ENCODE results near the gene GPANK1. TPM values are rescaled to one million over a fixed set of nuclear protein-coding genes. Genes with fewer than 3 reads are reported as not detected.

The GPANK1 gene
- total and polyA plus RNA-seq, 2 of the 13 experiments (the other 11 are each of a cell fraction or from before 2014, with no cell fraction given), result 15.4 to 22.8 TPM

- TF ChIP-seq ZFP41 (CRISPR knock-in tag; IDR thresholded peaks at IDR 0.05; ENCODE audit: borderline replicate concordance) (no peak), DDIT3 (CRISPR knock-in tag; IDR thresholded peaks at IDR 0.05) (no peak; the same call in 1 of the 2 replicates), ZC3H13 (CRISPR knock-in tag; IDR thresholded peaks at IDR 0.05) (peak; percentile 96), PAF1 (CRISPR knock-in tag; IDR thresholded peaks at IDR 0.05) (peak; percentile 17; the same call in 1 of the 2 replicates), REXO4 (CRISPR knock-in tag; IDR thresholded peaks at IDR 0.05; ENCODE audit: borderline replicate concordance) (no peak), TEAD2 (CRISPR knock-in tag; IDR thresholded peaks at IDR 0.05) (peak; percentile 76; the same call in 1 of the 2 replicates), ZNF281 (CRISPR knock-in tag; IDR thresholded peaks at IDR 0.05; ENCODE audit: borderline replicate concordance) (no peak), GTF2F1 (IDR thresholded peaks at IDR 0.05; ENCODE audit: low read length) (no peak), FOXA1 (IDR thresholded peaks at IDR 0.05) (no peak), FOXA1 (CRISPR knock-in tag; IDR thresholded peaks at IDR 0.05) (0 out of 2 replicates have a peak, but pooled peaks have one; percentile 17), TCF7 (IDR thresholded peaks at IDR 0.05; ENCODE audit: low read depth) (no peak), ZNF670 (CRISPR knock-in tag; IDR thresholded peaks at IDR 0.05; ENCODE audit: borderline replicate concordance) (peak; percentile 69; the same call in 1 of the 2 replicates), ZNF331 (CRISPR knock-in tag; IDR thresholded peaks at IDR 0.05) (peak; percentile 69; the same call in 1 of the 2 replicates), ZNF7 (CRISPR knock-in tag; IDR thresholded peaks at IDR 0.05) (no peak), CBX5 (CRISPR knock-in tag; IDR thresholded peaks at IDR 0.05; ENCODE audit: borderline replicate concordance) (no peak; the same call in 1 of the 2 replicates), ZBTB8A (CRISPR knock-in tag; IDR thresholded peaks at IDR 0.05; ENCODE audit: borderline replicate concordance, low read depth) (no peak; the same call in 1 of the 2 replicates), CAMTA2 (CRISPR knock-in tag; IDR thresholded peaks at IDR 0.05; ENCODE audit: borderline replicate concordance) (peak; percentile 97; the same call in 1 of the 2 replicates), ATF3 (CRISPR knock-in tag; IDR thresholded peaks at IDR 0.05) (peak; percentile 60), KLF12 (CRISPR knock-in tag; IDR thresholded peaks at IDR 0.05; ENCODE audit: borderline replicate concordance) (peak; percentile 88; the same call in 1 of the 2 replicates), ESRRA (CRISPR knock-in tag; IDR thresholded peaks at IDR 0.05; ENCODE audit: low read depth) (no peak), ZFP62 (CRISPR knock-in tag; IDR thresholded peaks at IDR 0.05) (peak; percentile 91; the same call in 1 of the 2 replicates), NCOR1 (IDR thresholded peaks at IDR 0.05; ENCODE audit: borderline replicate concordance, low read length) (no peak), KDM4B (CRISPR knock-in tag; IDR thresholded peaks at IDR 0.05) (peak; percentile 11; the same call in 1 of the 2 replicates), NFKBIZ (CRISPR knock-in tag; IDR thresholded peaks at IDR 0.05) (peak; percentile 70), GLI4 (CRISPR knock-in tag; IDR thresholded peaks at IDR 0.05; ENCODE audit: borderline replicate concordance) (no peak), JDP2 (CRISPR knock-in tag; IDR thresholded peaks at IDR 0.05; ENCODE audit: borderline replicate concordance) (no peak)
These were observed 4.2 kb downstream of the GPANK1 start, which contains the start of gene C6orf47 (continued) for GRCh38 chr6:31660381-31661261.

Data from HepG2 (cell line).